Activated CD8-positive, alpha-beta memory T cell treated with anti-CD3 and anti-CD28 coated beads, Interleukin-2, amount 50 U/mL, for 24 hours (primary cell): ENCODE data around the gene SMURF1.

Experiments
- DNase-seq: peaks from one replicate; pipeline ENCODE4 v3.0.0-alpha.2; 2020; ENCODE audit errors: extremely low read depth

Gene SMURF1

DNA sequence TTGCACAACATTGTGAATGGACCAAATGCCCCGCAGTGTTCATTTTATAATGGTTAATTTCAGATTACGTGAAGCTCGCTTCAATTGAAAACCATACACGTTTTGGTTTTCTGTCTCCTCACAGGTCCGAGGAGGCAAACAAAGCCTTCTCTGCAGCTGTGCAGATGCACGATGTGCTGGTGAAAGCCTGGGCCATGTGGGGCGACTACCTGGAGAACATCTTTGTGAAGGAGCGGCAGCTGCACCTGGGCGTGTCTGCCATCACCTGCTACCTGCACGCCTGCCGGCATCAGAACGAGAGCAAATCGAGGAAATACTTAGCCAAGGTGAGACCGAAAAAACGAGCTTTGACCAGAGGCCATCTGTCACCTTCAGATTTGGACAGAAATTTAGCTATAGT is 155.3 kb downstream of the SMURF1 start:
- DNase-seq: no peak

DNA sequence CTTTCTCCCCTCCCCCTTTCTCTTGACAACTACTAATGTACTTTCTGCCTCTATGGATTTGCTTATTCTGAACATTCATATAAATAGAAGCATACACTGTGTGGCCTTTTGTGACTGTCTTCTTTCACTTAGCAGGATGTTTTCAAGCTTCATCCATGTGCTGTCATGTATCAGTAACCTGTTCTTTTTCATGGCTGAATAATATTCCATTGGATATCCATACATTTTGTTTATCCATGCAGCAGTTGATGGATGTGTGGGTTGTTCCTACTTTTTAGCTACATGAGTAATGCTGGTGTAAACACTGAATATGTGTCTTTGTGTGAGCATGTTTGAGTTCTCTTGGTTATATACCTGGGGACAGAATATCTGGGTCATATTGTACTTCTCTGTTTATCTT is 158.0 kb downstream of the SMURF1 start:
- no peak for DNase-seq

DNA sequence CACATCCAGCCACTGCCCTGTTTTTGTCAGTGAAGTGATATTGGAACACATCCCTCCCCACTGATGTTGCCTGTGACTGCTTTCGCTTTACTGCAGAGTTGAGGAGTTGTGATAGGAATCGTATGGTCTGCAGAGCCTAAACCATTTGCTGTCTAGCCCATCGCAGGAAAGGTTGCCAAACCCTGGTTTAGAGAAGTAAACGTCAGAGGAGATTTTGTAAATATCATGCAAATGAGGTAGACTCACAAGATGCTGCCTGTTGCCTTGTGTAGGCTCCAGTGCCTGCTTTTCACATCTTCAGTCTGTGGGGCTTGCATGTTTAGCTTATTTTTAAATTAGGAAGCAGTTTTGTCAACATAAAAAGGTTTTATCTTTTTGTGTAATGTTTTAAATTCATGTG is 158.5 kb downstream of the SMURF1 start:
- DNase-seq: no peak

DNA sequence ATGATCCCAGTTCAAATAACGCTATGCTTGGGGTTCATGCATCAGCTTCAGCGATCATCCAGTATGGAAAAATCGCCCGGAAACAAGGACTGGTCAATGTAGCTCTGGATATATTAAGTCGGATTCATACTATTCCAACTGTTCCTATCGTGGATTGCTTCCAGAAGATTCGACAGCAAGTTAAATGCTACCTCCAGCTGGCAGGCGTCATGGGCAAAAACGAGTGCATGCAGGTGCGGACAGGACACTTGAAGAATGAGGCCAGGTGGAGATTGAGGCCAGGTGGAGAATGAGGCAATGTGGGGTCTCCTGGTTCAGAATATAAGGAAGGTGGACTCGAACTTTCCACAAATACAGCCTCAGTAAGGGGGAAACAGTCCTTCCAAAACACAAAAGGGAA is 159.8 kb downstream of the SMURF1 start:
- DNase-seq: no peak

DNA sequence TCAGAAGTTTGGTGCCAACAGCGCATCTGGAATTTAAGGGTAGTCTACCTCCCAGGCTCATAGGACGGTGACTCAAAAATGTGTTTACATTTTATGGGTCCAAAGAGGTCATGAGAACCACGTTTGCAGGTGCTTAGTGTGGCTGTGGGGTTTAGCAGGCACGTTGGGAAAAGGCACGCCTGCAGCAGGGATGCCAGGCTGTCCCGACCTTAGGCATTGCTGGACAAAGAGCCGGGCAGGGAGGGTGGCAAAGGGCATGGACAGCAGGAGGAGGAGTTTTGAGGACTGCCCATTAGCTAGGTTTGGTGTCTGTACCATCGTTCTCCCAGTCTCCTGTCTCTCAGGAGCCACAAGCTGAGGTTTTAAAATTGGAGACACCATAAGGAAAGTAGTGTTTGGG is 161.2 kb downstream of the SMURF1 start:
- DNase-seq: no peak

DNA sequence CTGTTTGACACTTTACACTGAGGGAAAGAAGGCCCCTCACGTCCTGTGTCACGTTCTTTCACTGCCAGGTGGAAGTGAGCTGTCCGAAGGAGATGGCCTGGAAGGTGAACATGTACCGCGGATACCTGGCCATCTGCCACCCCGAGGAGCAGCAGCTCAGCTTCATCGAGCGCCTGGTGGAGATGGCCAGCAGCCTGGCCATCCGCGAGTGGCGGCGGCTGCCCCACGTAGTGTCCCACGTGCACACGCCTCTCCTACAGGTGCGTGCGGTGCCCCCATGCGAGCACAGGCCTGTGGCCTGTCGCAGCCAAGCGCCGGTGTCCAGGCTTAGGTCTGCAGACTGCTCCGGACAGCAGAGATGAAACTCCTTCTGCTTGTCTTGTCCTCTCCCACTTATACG is 162.2 kb downstream of the SMURF1 start:
- DNase-seq: no peak

DNA sequence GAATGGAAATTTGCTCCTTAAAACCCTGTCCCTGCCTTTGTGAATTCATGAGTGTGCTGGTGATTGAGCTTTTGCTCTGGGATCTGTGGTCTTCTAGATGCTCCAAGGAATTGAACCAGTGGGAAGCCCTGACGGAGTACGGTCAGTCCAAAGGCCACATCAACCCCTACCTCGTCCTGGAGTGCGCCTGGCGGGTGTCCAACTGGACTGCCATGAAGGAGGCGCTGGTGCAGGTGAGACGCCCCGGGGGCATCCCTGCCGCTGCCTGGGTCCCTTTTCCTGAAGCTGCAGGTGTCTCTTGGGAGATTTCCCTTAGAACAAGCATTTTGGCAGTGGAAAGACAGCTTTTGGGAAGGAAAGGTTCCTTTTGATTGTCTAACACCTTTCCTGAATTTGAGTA is 165.2 kb downstream of the SMURF1 start:
- no peak for DNase-seq
